Body of pancreas (tissue), 4 donors: ENCODE results near the gene STXBP4. TPM values are rescaled to one million over a fixed set of nuclear protein-coding genes. Genes with fewer than 3 reads are reported as not detected.

ENCODE experiments used
- ATAC-seq: fragments of 150-250 bp; one replicate; pipeline ENCODE4 v1.9.1; 2016
- DNase-seq, 4 donors: peaks; one replicate each; pipeline ENCODE4 v3.0.0-alpha.2; 2019
- H3K27ac ChIP-seq, 4 donors: fragments of 200-600 bp; sonication (generic); 1 replicate in 3 of 4; 2 replicates in 1 of 4; pipeline versions ENCODE4 v1.5.1 to v1.6.1; 2016 to 2019; ENCODE audit warnings: mild to moderate bottlenecking in 1 of 4, mixed read lengths in 1 of 4, moderate library complexity in 1 of 4
- H3K27me3 ChIP-seq, 2 donors: fragments of 200-600 bp; sonication (generic); one replicate each; pipeline ENCODE4 v1.6.0; 2016; ENCODE audit warnings: mild to moderate bottlenecking in 1 of 2
- H3K36me3 ChIP-seq, 2 donors: fragments of 200-600 bp; sonication (generic); replicated peaks in 1 of 2; 2 replicates each; pipeline ENCODE4 v1.5.1; 2016; ENCODE audit warnings: low read depth in 2 of 2; ENCODE audit not compliant: insufficient read depth in 1 of 2
- H3K4me1 ChIP-seq: fragments of 200-600 bp; sonication (generic); one replicate; pipeline ENCODE4 v1.6.0; 2016
- H3K4me3 ChIP-seq, 2 donors: fragments of 200-600 bp; sonication (generic); 1 replicate in 1 of 2; 2 replicates in 1 of 2; pipeline ENCODE4 v1.5.1; 2016 to 2019
- H3K9me3 ChIP-seq, 3 donors: fragments of 200-600 bp; sonication (generic); 1 replicate in 2 of 3; 2 replicates in 1 of 3; pipeline ENCODE4 v1.5.1; 2016
- POLR2A ChIP-seq, 3 donors: fragments of 450-650 bp; IDR thresholded peaks; one replicate each; pipeline ENCODE4 v1.6.1; 2016; ENCODE audit warnings: antibody characterized with exemption in 3 of 3, mild to moderate bottlenecking in 2 of 3
- WGBS, 2 donors: methylation state at CpG; one replicate each; pipeline ENCODE4 v1.1.5; 2017; 5-methylcytosine and 5-hydroxymethylcytosine counted together
- intact Hi-C: fragments of 100-400 bp; cut with DNase I; formaldehyde crosslinking; loops from one replicate; pipeline ENCODE4 v1.15.1; 2023
- total RNA-seq, 2 donors: library from RNA; depleted of rRNA; stranded (reverse); fragments of >200 nt; gene quantifications; one replicate each; pipeline ENCODE4 v1.1.0, GENCODE V29; 2016
- TF ChIP-seq, protein P1 (sequence below), 7 experiments: fragments of 450-650 bp in 4 of 7; fragments of 200-600 bp in 3 of 7; sonication (generic) in 3 of 7; IDR thresholded peaks; one replicate each; pipeline ENCODE4 v1.5.1; 2016 to 2019; ENCODE audit warnings: antibody characterized with exemption in 7 of 7

STXBP4 gene
- total RNA-seq, 2 donors from 2014 or later: 3.6 to 9.3 TPM

DNA sequence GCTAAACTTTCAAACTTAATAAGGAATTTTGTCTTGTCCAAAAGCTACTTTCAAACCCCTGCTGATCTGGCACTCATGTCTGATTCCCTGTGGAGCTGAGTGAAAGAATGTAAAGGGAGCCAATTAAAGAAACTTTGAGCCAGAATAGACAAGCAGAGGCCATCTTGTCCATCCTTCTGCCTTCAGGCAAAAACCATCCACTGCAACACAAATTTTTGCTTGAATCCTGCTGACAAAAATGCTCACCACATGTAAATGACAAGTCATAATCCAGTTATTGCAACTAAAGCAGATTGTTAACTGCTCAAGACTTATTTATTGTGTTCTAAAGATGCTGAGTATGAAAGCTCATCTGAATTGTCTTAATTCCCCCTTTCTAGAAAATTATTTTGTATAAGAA lies 172.2 kb downstream of the STXBP4 start:
- no peak for TF ChIP-seq POLR2A (IDR thresholded peaks at IDR 0.05)
- TF ChIP-seq, protein P1, sequence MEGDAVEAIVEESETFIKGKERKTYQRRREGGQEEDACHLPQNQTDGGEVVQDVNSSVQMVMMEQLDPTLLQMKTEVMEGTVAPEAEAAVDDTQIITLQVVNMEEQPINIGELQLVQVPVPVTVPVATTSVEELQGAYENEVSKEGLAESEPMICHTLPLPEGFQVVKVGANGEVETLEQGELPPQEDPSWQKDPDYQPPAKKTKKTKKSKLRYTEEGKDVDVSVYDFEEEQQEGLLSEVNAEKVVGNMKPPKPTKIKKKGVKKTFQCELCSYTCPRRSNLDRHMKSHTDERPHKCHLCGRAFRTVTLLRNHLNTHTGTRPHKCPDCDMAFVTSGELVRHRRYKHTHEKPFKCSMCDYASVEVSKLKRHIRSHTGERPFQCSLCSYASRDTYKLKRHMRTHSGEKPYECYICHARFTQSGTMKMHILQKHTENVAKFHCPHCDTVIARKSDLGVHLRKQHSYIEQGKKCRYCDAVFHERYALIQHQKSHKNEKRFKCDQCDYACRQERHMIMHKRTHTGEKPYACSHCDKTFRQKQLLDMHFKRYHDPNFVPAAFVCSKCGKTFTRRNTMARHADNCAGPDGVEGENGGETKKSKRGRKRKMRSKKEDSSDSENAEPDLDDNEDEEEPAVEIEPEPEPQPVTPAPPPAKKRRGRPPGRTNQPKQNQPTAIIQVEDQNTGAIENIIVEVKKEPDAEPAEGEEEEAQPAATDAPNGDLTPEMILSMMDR (IDR thresholded peaks at IDR 0.05): no peak
- Histone ChIP-seq H3K36me3 (no peaks in the 10 kb centered on the region), H3K9me3 (no peaks in the 10 kb centered on the region), H3K27ac (no peak overlapping the region), H3K4me3 (no peak overlapping the region), H3K4me1 (no peaks in the 10 kb centered on the region), H3K27me3 (no peaks in the 10 kb centered on the region)
- intact Hi-C loops: no loop called here
- ATAC-seq (no peak), DNase-seq (no peak)

DNA sequence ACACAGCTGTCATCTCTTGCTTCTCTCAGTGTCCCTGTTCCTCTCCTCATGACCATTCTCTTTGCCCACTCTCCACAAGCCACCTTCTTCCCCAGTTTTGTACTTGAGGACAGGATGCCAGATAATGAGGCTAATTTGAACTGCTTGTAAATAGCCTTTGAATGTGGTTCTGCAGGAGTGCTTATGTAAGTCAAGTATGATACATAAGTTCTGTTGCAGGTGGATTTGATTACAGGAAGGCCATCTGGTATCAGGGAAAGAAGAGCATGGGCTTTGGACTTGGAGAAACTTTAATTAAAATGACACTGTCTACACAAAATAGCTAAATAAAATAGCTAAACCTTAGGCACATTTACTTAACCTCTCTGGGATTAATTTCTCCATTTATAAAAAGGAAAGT lies 176.0 kb downstream of the STXBP4 start:
- TF ChIP-seq, protein P1 (IDR thresholded peaks at IDR 0.05): no peak
- no peak for TF ChIP-seq POLR2A (IDR thresholded peaks at IDR 0.05)
- Histone ChIP-seq H3K27ac (no peak overlapping the region), H3K4me3 (no peak overlapping the region), H3K4me1 (peaks cover 6% of the 10 kb centered on the region), H3K36me3 (no peaks in the 10 kb centered on the region), H3K9me3 (no peaks in the 10 kb centered on the region), H3K27me3 (no peaks in the 10 kb centered on the region)
- no peak for DNase-seq
- intact Hi-C loops: no loop called here
- no peak for ATAC-seq

DNA sequence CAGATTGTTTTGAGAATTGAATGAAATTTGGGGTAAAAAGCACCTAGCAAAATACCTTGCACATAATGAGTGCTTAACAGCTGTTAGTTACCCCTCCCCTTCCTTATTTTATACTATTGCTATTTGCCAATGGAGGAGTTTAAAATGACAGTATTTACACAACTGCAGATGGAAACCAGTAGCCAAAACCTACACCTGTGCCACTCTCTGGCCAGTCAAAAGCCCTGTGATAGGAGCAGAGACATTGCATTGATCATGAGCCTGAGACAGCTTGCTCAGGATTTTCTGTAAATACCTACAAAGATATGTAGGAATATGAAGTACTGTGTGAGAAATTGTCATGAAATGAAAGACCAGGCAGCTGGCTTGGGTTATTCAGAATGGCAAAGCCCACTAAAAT lies 180.9 kb downstream of the STXBP4 start:
- intact Hi-C loops: no loop called here
- Histone ChIP-seq H3K4me3 (no peak overlapping the region), H3K9me3 (no peaks in the 10 kb centered on the region), H3K27ac (peak overlapping the region in 2 of 4 donors; percentile 2 to 41), H3K27me3 (no peaks in the 10 kb centered on the region), H3K4me1 (peaks cover 14% of the 10 kb centered on the region), H3K36me3 (no peaks in the 10 kb centered on the region)
- ATAC-seq (peak; percentile 70), DNase-seq (peak in 3 of 4 donors; percentile 12 to 55 (median 46))
- TF ChIP-seq POLR2A (IDR thresholded peaks at IDR 0.05): no peak
- TF ChIP-seq, protein P1 (IDR thresholded peaks at IDR 0.05): no peak

DNA sequence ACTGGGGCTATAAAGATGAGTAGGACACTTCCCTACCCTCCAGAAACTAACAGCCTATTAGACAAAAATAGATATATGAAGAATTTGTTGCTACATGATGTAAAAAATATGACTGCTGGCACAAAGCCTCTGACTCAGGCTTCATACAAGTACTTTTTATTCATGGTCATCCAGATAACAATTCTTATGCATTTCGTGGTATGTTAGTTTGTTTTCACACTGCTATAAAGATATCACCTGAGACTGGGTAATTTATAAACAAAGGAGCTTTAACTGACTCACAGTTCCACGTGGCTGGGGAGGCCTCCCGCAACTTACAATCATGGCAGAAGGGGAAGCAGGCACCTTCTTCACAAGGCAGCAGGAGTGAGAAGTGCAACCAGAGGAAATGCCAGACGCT lies 183.7 kb downstream of the STXBP4 start:
- 62 to 63% methylated on average over 4 of the region's 4 CpGs for WGBS, 2 donors
- TF ChIP-seq, protein P1 (IDR thresholded peaks at IDR 0.05): no peak
- TF ChIP-seq POLR2A (IDR thresholded peaks at IDR 0.05): no peak
- Histone ChIP-seq H3K27ac (no peak overlapping the region), H3K9me3 (no peaks in the 10 kb centered on the region), H3K36me3 (no peaks in the 10 kb centered on the region), H3K4me3 (no peak overlapping the region), H3K4me1 (peaks cover 39% of the 10 kb centered on the region), H3K27me3 (no peaks in the 10 kb centered on the region)
- DNase-seq (no peak), ATAC-seq (no peak)
- intact Hi-C loops: no loop called here

DNA sequence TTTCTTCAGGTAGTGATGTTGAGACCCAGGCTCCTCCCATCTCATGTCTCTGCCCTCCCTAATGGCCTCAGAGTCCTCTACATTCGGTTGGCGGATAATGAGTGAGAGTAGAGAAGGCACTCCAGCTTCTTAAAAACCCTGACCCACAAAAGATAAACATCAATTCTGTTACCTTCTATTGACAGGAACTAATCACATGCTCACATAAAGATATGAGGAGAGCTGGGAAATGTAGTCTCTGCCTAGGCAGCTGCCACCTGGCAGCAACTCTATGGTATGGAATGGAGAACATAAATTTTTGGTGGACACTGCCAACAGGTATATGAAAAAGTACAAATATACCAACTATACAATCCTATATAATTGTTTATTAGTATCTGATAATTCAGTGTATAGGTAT lies 185.5 kb downstream of the STXBP4 start:
- DNase-seq (no peak), ATAC-seq (no peak)
- Histone ChIP-seq H3K27ac (no peak overlapping the region), H3K27me3 (no peaks in the 10 kb centered on the region), H3K4me3 (no peak overlapping the region), H3K4me1 (peaks cover 42% of the 10 kb centered on the region), H3K36me3 (no peaks in the 10 kb centered on the region), H3K9me3 (no peaks in the 10 kb centered on the region)
- TF ChIP-seq POLR2A (IDR thresholded peaks at IDR 0.05): no peak
- TF ChIP-seq, protein P1 (IDR thresholded peaks at IDR 0.05): no peak
- 86 to 95% methylated on average over 2 of the region's 2 CpGs for whole genome bisulfite sequencing, 2 donors
- intact Hi-C loops: no loop called here
